HAP-1 (cell line): ENCODE measurements around the gene PPP2R5A.

Source experiments
- DNase-seq, 2 experiments: peaks; one replicate each; pipeline ENCODE4 v3.0.0-alpha.2; 2016 to 2020; ENCODE audit warnings: low spot score in 2 of 2
- H3K27me3 ChIP-seq: fragments of 250-450 bp; sonication (Bioruptor Pico); 2 replicates; pipeline ENCODE4 v1.5.1; 2020; ENCODE audit warnings: low read depth, mild to moderate bottlenecking, moderate library complexity
- H3K36me3 ChIP-seq: fragments of 250-450 bp; sonication (Bioruptor Pico); replicated peaks from 2 replicates; pipeline ENCODE4 v1.5.1; 2020; ENCODE audit warnings: mild to moderate bottlenecking
- H3K4me1 ChIP-seq: fragments of 250-450 bp; sonication (Bioruptor Pico); 2 replicates; pipeline ENCODE4 v1.5.1; 2020; ENCODE audit warnings: mild to moderate bottlenecking
- H3K4me3 ChIP-seq: fragments of 250-450 bp; sonication (Bioruptor Pico); 2 replicates; pipeline ENCODE4 v1.5.1; 2020; ENCODE audit warnings: mild to moderate bottlenecking, moderate library complexity
- H3K9me3 ChIP-seq: fragments of 250-450 bp; sonication (Bioruptor Pico); 2 replicates; pipeline ENCODE4 v1.5.1; 2020; ENCODE audit warnings: mild to moderate bottlenecking, moderate library complexity
- in situ Hi-C: fragments of 300-500 bp; cut with MboI; formaldehyde crosslinking; loops from 3 replicates; pipeline ENCODE4 v1.14.3; 2020; ENCODE audit warnings: low sequenced_read_pairs, inconsistent platforms, mixed read lengths

The PPP2R5A gene

DNA sequence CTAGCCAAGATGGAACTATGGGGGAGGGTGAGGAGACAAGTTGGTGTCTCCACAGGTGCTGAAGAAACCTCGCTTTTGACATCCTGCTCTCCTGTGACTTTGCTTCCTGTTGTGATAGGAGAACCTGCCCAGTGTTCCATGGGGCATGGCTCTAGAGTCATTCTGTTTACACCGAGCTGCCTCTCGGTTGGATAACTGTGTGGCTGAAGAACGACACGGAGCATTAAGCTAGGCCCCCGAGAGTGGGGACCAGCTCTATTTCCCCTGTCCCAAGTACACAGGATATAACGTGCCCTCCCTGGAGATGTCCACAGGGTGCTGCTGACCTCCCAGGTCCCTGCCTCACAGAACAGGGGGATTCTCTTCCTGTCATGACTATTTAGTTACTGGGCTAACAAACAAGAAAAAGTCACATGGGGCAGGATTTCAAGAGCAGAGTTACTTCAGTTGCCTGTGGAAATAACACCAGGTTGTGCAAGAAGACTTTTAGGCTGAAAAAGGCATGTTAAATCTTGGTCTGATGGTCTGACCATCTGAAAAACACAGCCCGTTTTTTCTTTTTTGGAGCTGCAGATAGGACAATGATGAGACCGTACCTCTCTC, 29.4 kb upstream of the PPP2R5A start:
- Histone ChIP-seq H3K27me3 (no peaks in the 10 kb centered on the region), H3K9me3 (no peaks in the 10 kb centered on the region), H3K4me3 (no peak overlapping the region), H3K36me3 (no peaks in the 10 kb centered on the region), H3K4me1 (no peaks in the 10 kb centered on the region)
- no peak for DNase-seq
- in situ Hi-C loops, result no loop called here

DNA sequence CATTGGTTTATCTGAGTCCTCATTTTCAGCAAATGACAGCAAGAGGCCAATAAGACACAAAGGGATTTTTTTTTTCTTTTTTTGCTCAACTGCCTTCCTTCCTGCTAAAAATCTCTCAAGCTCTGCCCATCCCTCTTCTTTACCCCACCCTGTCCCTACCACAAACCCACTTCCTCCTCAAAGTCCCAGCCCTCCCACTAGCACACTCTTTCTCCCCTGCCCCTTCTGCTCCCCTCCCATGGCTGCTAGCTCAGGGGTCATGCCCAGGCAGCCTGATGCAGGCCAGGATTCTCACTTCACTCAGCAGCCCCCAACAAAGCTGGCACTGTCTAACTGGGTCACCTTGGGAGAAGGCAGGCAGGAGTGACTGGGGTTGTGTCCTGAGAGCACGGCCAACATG, 28.8 kb upstream of the PPP2R5A start:
- H3K4me3 ChIP-seq, result no peak overlapping the region
- H3K27me3 ChIP-seq, result no peaks in the 10 kb centered on the region
- H3K36me3 ChIP-seq, result no peaks in the 10 kb centered on the region
- DNase-seq, result no peak
- H3K4me1 ChIP-seq, result no peaks in the 10 kb centered on the region
- H3K9me3 ChIP-seq, result no peaks in the 10 kb centered on the region
- in situ Hi-C loops, result no loop called here

DNA sequence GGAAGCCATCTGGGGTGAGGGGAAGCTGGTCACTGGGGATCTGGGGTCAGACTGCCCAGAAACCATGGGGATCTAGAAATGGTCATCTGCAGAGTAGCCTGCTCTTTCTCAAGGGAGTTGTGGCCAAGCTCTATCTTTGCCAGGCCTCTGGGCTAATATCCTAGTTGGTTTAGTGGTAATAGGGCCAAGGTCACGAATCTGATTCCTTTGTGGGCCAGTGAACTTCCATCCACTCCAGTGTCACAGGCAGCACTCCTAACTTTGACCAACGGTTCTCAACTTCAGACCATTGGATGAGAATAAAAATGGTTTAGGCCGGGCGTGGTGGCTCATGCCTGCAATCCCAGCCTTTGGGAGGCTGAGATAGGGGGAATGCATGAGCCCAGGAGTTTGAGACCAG, 28.1 kb upstream of the PPP2R5A start:
- H3K4me3 ChIP-seq, result no peak overlapping the region
- no peaks in the 10 kb centered on the region for H3K36me3 ChIP-seq
- H3K27me3 ChIP-seq, result no peaks in the 10 kb centered on the region
- DNase-seq, result no peak
- H3K9me3 ChIP-seq, result no peaks in the 10 kb centered on the region
- no peaks in the 10 kb centered on the region for H3K4me1 ChIP-seq
- in situ Hi-C loops, result no loop called here

DNA sequence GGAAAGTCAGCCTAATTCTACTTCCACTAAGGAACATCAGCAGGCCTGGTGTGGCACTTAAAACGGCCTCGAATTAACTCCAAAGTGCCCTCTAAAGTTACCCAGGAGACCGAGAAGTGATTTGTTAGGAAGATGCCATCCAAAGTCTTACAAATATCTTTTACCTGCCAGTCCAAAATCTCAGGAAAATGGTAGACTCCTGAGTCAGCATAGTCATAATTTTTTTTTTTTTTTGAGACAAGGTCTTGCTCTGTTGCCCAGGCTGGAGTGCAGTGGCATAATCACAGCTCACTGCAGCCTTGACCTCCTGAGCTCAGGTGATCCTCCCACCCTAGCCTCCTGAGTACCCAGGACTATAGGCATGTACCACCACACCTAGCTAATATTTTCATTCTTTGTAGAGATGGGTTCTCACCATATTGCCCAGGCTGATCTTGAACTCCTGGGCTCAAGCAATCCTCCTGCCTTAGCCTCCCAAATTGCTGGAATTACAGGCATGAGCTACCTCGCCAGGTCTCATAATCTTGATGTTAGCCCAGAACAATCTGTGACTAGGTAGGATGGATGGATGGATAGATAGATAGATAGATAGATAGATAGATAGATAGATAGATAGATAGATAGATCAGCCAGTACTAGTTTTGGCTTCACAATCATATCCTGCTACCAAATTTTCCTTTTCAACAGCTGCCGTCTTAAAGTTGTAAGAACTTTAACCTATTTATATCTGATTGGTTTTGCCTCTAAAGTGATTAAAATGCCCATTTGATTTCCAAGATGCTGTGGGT, 25.3 kb upstream of the PPP2R5A start:
- Histone ChIP-seq H3K9me3 (no peaks in the 10 kb centered on the region), H3K4me1 (no peaks in the 10 kb centered on the region), H3K36me3 (no peaks in the 10 kb centered on the region), H3K27me3 (no peaks in the 10 kb centered on the region), H3K4me3 (no peak overlapping the region)
- in situ Hi-C loops, result no loop called here
- DNase-seq, result no peak

DNA sequence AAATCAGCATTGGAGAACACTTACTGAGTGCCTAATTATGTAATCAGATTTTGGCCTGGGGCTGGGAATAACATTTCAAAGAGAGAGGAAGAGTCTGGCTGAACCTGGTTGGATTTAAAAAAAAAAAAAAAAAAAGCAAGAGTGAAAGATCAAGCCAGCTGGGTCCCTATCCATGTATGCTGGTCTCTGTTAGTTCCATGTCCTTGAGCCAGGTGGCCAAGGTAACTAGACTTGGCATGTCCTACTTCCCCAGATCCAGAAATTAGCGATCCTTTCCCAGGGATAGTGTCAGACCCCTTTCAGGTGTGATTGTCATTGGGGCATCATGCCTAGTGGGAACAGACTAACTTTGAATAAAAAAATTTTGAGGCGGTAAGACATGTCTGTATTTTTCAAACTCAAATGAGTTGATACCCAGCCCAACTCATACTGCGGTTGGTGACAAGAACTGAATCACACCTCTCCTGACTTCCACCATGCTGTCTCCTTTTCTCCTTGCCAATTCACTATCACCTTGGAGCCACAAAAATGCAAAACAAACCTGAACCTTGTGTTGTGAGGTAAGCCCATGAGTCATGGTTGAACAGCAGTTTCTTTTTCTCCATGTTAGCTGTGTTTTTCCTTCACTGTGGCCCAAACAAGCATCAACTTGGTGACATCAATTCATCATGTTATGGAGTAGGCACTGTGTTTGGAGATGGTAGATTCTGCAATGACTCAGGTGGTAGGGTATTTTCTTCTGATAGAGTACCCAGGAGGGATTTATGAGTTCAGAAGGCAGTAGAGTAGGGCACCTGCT, 24.5 kb upstream of the PPP2R5A start:
- in situ Hi-C loops, result no loop called here
- no peak overlapping the region for H3K4me3 ChIP-seq
- H3K27me3 ChIP-seq, result no peaks in the 10 kb centered on the region
- no peak for DNase-seq
- H3K4me1 ChIP-seq, result no peaks in the 10 kb centered on the region
- no peaks in the 10 kb centered on the region for H3K36me3 ChIP-seq
- no peaks in the 10 kb centered on the region for H3K9me3 ChIP-seq

DNA sequence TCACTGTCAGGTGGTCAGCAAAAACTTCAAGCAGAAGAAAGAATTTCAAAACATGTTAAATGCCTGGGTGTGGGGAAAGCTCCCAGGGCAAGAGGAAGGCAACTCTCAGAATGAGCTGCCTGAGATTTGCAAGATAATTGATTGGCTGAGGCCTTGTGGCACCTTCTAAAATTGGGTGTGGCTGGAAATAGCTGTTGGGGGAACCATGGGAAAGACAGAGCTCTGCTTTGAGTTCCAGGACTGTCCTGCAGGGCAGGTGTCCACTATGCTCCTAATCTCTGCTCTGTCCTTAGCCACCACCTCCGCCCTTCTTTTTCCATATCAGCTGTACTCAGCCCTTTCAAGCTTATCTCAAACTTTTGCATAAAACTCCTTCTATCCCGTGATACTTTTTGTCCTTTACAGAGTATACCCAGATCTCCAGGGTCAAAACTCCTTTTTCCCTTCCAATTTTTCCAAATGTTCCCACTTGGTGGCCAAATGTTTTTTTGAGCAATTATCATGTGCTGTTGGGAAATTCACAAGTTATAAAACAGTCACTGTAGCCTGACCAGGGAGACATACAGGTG, 23.8 kb upstream of the PPP2R5A start:
- no peak overlapping the region for H3K4me3 ChIP-seq
- no peak for DNase-seq
- H3K36me3 ChIP-seq, result no peaks in the 10 kb centered on the region
- H3K27me3 ChIP-seq, result no peaks in the 10 kb centered on the region
- no peaks in the 10 kb centered on the region for H3K9me3 ChIP-seq
- H3K4me1 ChIP-seq, result no peaks in the 10 kb centered on the region
- in situ Hi-C loops, result no loop called here

DNA sequence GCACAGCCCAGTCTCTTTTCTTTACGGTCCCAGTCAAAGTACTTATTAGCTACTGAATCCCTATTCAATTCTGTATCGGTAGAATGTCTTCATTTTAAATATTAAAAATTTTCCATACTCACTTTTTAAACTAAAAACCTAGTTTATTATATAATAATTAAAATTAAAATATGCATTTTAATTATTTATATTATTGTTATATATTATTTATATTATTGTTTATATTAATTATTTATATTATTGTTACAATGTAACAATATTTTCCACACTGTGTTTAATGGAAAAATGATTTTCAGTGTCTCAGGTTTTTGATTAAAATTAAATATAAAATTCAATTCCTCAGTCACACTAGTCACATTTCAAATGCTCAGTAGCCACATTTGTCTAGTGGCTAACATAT, 18.2 kb upstream of the PPP2R5A start:
- no peaks in the 10 kb centered on the region for H3K36me3 ChIP-seq
- DNase-seq, result no peak
- H3K4me1 ChIP-seq, result no peaks in the 10 kb centered on the region
- 0 out of 2 replicates have a peak, but pooled peaks cover 4% of the 10 kb centered on the region for H3K27me3 ChIP-seq
- in situ Hi-C loops, result no loop called here
- H3K9me3 ChIP-seq, result no peaks in the 10 kb centered on the region
- no peak overlapping the region for H3K4me3 ChIP-seq

DNA sequence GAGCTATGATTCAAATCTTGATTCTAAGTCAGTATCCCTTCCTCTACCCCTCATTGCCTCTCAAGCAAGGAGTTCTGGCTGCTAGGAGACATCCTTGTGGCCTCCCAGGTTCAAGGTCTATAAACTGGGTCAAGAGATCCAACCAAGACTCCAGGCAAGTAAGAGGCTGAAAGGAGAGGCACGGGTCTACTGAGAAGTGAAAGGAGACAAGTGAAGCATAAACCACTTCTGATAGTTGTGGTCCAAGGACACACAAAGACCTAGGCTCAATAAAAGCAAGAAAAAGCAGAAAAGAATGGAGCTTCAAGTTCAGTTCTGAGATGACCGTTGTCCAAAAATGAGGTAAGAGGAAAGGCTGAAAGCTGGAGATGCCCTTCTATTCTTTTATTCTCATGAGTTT, 17.8 kb upstream of the PPP2R5A start:
- no peak for DNase-seq
- Histone ChIP-seq H3K9me3 (no peaks in the 10 kb centered on the region), H3K27me3 (0 out of 2 replicates have a peak, but pooled peaks cover 4% of the 10 kb centered on the region), H3K4me1 (no peaks in the 10 kb centered on the region), H3K36me3 (no peaks in the 10 kb centered on the region), H3K4me3 (no peak overlapping the region)
- in situ Hi-C loops, result no loop called here

DNA sequence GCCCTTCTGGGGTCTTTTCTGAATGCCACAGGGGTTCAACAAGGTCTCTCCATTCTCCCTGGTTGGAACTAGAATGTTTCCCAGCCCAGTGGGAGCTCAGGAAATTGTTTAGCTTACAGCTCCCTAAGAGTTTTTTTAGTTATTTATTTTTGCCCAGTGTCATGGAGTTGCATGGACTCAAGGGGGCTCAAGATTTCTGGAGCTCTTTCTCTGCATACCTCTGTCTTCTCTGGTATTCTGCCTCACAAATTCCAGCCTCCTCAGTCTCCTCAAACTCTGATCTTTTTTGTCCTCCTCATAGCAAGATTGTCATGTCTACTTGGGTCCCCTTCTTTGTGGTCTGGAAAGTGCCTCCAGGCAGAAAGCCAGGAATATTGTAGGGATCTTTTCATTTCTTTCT, 15.9 kb upstream of the PPP2R5A start:
- DNase-seq, result no peak
- Histone ChIP-seq H3K9me3 (no peaks in the 10 kb centered on the region), H3K27me3 (0 out of 2 replicates have a peak, but pooled peaks cover 4% of the 10 kb centered on the region), H3K4me3 (no peak overlapping the region), H3K36me3 (no peaks in the 10 kb centered on the region), H3K4me1 (no peaks in the 10 kb centered on the region)
- in situ Hi-C loops, result no loop called here

DNA sequence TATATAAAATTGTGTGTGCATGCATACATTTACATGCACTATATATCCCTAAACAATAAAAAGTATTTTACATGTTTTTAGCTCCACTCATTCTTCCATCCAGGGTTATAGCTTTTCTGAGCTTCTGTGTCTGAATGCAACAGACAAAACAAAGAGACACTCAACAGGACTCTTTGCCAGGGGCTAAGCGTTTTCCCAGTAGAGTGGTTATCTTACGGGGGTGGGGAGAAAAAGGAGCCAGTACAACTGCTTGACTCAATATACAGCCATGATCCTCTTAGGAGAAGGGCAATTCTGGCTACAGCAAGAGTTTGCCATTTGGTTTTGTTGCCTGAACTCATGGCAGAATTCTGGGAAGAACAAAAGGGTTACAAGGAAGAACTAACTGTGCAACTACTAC, 14.6 kb upstream of the PPP2R5A start:
- in situ Hi-C loops, result no loop called here
- Histone ChIP-seq H3K27me3 (0 out of 2 replicates have a peak, but pooled peaks cover 4% of the 10 kb centered on the region), H3K36me3 (no peaks in the 10 kb centered on the region), H3K4me1 (no peaks in the 10 kb centered on the region; the same call in 1 of the 2 replicates), H3K4me3 (no peak overlapping the region), H3K9me3 (no peaks in the 10 kb centered on the region; the same call in 1 of the 2 replicates)
- DNase-seq, result no peak

DNA sequence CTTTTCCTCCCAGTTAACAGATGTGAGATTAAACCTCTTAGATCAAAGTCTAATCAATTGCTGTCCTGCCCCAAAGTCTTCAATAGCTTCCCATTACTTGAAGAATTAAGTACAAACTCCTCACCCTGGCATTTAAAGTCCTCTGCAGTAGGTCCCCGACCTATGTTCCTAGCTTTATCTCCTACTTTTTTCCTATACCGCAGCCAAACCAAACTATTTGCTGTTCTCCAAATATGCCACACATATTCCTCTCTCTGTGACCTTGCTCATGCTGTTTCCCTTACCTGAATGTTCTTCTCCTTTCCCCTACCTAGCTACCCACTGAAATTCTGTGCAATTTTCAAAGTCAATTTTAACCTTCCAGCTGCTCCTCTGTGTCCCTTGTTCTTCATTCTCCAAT, 14.0 kb upstream of the PPP2R5A start:
- no peaks in the 10 kb centered on the region; the same call in 1 of the 2 replicates for H3K4me1 ChIP-seq
- in situ Hi-C loops, result no loop called here
- DNase-seq, result no peak
- no peak overlapping the region for H3K4me3 ChIP-seq
- H3K27me3 ChIP-seq, result 0 out of 2 replicates have a peak, but pooled peaks cover 4% of the 10 kb centered on the region
- H3K36me3 ChIP-seq, result no peaks in the 10 kb centered on the region
- H3K9me3 ChIP-seq, result no peaks in the 10 kb centered on the region; the same call in 1 of the 2 replicates

DNA sequence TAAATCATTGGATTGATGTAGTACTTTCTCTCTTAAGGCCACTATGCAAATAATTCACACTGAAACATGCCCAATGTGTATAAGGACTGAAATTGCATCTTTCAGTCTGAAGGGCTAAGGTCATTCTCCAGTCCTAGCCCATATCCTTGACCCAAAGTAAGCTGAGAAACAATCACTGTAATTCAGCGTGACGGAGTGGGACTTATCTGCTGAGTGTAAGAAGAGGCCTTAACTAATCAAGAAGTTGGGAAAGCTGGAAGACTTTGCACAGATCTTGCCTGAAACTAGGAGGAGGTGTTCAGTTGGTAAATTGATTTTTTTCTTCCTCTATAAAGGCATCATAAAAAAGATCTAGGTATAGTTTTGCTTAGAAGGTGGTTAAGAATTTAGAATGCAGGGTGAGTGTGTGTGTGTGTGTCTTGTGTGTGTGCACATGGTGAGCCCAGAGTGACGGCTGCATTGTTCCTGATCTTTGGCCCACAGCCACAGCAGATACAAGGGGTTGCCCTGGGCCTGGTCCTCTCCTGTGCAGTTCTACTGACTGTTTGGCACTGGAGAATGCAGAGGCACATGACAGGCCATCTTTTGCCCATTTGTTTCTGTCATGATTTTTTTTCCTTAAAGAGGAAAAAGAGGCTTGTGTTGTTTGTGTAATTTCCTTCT, 13.3 kb upstream of the PPP2R5A start:
- H3K9me3 ChIP-seq, result no peaks in the 10 kb centered on the region; the same call in 1 of the 2 replicates
- no peaks in the 10 kb centered on the region for H3K36me3 ChIP-seq
- no peaks in the 10 kb centered on the region; the same call in 1 of the 2 replicates for H3K4me1 ChIP-seq
- H3K4me3 ChIP-seq, result no peak overlapping the region
- DNase-seq, result no peak
- in situ Hi-C loops, result no loop called here
- H3K27me3 ChIP-seq, result 0 out of 2 replicates have a peak, but pooled peaks cover 4% of the 10 kb centered on the region

DNA sequence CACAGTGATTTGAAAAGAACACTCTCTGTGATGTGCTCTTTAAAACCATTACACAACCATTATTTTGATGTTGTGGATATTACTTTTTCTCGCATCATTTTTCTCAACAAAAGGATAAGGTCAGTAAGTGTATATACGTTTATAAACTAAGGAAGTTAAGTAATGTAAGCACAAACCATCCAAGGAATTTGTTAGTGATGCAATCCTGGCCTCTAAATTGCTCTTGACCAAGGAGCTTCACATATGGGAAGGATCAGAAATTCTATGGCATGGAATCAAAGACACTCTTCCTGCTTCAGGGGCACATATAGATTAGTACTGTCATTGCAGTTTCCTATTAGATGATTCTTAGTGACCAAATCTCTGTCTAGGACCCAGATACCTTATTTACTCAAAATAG, 3.6 kb upstream of the PPP2R5A start:
- no peaks in the 10 kb centered on the region for H3K36me3 ChIP-seq
- in situ Hi-C loops, result no loop called here
- no peaks in the 10 kb centered on the region for H3K27me3 ChIP-seq
- H3K4me3 ChIP-seq, result no peak overlapping the region
- peaks cover 2% of the 10 kb centered on the region; the same call in 1 of the 2 replicates for H3K4me1 ChIP-seq
- no peaks in the 10 kb centered on the region for H3K9me3 ChIP-seq
- no peak for DNase-seq
